Lower leg skin (tissue), 3 donors: ENCODE measurements around the gene PLEKHG1.

Experiments
- POLR2A ChIP-seq, 2 donors: fragments of 450-650 bp; IDR thresholded peaks; one replicate each; pipeline ENCODE4 v1.6.1; 2016 to 2017; ENCODE audit warnings: antibody characterized with exemption in 2 of 2, mild to moderate bottlenecking in 1 of 2, moderate library complexity in 1 of 2
- TF ChIP-seq, protein P1 (sequence below), 3 donors: fragments of 450-650 bp; IDR thresholded peaks; one replicate each; pipeline ENCODE4 v1.5.1; 2016; ENCODE audit warnings: antibody characterized with exemption in 3 of 3, mild to moderate bottlenecking in 3 of 3, moderate library complexity in 2 of 3

DNA sequence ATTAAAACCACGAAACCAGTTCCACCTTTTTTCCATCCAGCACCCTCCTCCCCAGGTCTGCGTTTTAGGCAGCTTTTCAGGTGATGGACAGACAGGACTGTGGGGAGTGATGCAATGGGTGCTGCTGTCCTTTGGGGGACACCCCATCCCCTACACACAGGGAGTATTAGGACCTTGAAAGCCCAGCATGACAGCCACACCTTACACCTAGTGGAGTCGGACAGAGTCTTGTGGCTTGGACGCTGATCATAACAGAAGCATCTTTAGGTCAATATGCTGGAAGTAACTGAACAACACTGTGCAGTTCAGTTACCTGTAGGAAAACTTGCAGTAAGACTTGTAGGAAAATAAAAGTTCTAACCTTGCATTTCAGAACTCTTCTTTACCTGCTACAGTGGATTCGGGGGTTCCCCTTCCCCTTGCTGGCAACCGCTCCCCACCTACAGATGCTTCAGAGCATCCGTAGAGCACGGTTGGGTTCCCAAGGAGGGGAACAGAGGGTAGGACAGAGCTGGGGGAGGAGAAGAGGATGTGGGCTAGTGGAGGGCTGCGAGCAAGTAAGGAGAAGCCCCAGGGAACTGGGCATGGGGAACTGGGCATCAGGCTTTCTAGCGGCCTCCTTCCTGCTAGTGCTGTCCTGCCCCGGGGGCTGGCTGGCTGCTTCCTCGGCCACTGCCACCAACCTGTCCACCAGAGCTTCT lies 31.7 kb downstream of the PLEKHG1 start:
- TF ChIP-seq, protein P1, sequence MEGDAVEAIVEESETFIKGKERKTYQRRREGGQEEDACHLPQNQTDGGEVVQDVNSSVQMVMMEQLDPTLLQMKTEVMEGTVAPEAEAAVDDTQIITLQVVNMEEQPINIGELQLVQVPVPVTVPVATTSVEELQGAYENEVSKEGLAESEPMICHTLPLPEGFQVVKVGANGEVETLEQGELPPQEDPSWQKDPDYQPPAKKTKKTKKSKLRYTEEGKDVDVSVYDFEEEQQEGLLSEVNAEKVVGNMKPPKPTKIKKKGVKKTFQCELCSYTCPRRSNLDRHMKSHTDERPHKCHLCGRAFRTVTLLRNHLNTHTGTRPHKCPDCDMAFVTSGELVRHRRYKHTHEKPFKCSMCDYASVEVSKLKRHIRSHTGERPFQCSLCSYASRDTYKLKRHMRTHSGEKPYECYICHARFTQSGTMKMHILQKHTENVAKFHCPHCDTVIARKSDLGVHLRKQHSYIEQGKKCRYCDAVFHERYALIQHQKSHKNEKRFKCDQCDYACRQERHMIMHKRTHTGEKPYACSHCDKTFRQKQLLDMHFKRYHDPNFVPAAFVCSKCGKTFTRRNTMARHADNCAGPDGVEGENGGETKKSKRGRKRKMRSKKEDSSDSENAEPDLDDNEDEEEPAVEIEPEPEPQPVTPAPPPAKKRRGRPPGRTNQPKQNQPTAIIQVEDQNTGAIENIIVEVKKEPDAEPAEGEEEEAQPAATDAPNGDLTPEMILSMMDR (IDR thresholded peaks at IDR 0.05) = no peak
- no peak for TF ChIP-seq POLR2A (IDR thresholded peaks at IDR 0.05)
